ENCODE measurements around the gene GYS2. TPM values are rescaled to one million over a fixed set of nuclear protein-coding genes. Genes with fewer than 3 reads are reported as not detected.

The GYS2 gene
- not detected for total RNA-seq
- polyA plus RNA-seq (ENCODE audit: insufficient read depth, low read depth, low replicate concordance), result not detected
- long read RNA-seq, donor 1, result 0 reads
- long read RNA-seq, donor 2, result 0 reads

DNA sequence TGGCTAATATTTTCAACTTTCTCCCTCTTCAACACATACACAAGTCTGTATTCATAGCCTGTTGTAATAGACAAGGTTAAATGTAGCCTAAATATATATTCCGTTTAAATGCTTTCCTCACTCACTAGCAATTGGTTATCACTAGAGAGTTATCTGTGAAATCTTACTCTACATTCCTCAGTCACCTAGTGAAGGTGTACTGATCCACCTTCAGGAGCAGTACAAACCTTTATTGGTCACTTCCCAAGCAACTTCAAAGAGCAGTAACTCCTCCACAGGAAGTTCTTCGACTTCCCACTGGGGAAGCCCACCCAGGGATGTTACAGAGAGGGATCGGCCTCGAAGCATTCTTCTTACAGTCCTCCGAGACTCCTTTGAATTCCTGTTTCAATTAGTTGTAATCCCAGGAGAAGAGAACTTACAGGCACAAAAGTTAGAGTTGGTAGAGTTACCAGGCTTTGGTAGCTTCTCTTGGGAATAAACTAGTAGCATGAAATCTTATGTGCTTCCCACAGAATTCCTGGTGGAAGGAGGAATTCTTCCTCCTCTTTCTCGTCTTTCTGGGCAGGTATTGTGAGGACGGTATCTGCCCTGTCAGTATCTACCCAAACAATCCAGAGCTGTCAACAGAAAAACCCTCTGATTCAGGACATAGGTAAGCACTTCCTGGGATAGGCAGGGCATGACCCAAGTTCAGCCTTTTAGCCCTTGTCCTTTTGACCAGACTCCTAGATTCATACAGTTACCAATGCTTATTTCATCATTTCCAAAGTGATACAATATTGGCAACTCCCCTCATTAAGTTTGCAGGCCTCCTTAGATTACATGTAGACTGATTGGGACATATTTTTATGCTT is at the start of gene GYS2:
Gene GYS2 (minus strand): TSS at position 603 of the 857 bp plus-strand sequence. CDS start 255 bp downstream, at position 348.
- H3K4me1 ChIP-seq, result no peaks in the 10 kb centered on the region
- TF ChIP-seq, protein P1, sequence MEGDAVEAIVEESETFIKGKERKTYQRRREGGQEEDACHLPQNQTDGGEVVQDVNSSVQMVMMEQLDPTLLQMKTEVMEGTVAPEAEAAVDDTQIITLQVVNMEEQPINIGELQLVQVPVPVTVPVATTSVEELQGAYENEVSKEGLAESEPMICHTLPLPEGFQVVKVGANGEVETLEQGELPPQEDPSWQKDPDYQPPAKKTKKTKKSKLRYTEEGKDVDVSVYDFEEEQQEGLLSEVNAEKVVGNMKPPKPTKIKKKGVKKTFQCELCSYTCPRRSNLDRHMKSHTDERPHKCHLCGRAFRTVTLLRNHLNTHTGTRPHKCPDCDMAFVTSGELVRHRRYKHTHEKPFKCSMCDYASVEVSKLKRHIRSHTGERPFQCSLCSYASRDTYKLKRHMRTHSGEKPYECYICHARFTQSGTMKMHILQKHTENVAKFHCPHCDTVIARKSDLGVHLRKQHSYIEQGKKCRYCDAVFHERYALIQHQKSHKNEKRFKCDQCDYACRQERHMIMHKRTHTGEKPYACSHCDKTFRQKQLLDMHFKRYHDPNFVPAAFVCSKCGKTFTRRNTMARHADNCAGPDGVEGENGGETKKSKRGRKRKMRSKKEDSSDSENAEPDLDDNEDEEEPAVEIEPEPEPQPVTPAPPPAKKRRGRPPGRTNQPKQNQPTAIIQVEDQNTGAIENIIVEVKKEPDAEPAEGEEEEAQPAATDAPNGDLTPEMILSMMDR (IDR thresholded peaks at IDR 0.05), result no peak
- no peak for TF ChIP-seq POLR2A (IDR thresholded peaks at IDR 0.05)
- H3K4me3 ChIP-seq, result no peak within 1 kb of the TSS
- H3K27me3 ChIP-seq, result no peaks in the 10 kb centered on the region
- H3K9me3 ChIP-seq, result no peaks in the 10 kb centered on the region
- no peak for DNase-seq
- intact Hi-C loops (cut with DNase I; ENCODE audit: low total_unique reads), result no loop called here
- H3K36me3 ChIP-seq (ENCODE audit: low read depth, missing control alignments), result no peaks in the 10 kb centered on the region
- 65 to 68% methylated on average over 7 of the region's 7 CpGs for WGBS, 2 donors
- H3K27ac ChIP-seq, result no peak within 1 kb of the TSS

DNA sequence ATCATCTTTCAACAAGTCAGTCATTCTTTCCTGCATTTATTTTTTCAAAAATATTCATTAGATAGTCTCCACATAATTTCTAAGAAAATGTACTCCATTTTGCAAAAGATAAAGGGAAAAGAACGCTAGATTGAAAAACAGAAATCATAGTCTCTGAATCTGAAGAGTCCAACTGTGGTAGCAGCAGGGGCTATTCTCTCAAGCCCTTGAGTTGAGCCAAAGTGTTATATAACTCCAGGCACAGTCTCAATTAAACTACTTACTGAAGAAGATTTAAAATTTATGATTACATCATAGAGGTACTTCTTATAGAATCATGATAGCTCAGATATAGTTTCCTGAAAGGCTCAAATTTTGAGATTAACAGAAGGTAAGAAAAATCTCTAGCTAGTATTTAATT is 47.2 kb upstream of the GYS2 start:
- Histone ChIP-seq H3K27me3 (no peaks in the 10 kb centered on the region), H3K4me1 (peaks cover 11% of the 10 kb centered on the region), H3K9me3 (no peaks in the 10 kb centered on the region), H3K27ac (no peak overlapping the region), H3K36me3 (ENCODE audit: low read depth, missing control alignments) (no peaks in the 10 kb centered on the region), H3K4me3 (no peak overlapping the region)
- intact Hi-C loops (cut with DNase I; ENCODE audit: low total_unique reads), result no loop called here
- no peak for DNase-seq
- WGBS, 2 donors, result 90 to 95% methylated on average over 1 of the region's 1 CpG
- TF ChIP-seq, protein P1 (IDR thresholded peaks at IDR 0.05), result no peak
- no peak for TF ChIP-seq POLR2A (IDR thresholded peaks at IDR 0.05)

DNA sequence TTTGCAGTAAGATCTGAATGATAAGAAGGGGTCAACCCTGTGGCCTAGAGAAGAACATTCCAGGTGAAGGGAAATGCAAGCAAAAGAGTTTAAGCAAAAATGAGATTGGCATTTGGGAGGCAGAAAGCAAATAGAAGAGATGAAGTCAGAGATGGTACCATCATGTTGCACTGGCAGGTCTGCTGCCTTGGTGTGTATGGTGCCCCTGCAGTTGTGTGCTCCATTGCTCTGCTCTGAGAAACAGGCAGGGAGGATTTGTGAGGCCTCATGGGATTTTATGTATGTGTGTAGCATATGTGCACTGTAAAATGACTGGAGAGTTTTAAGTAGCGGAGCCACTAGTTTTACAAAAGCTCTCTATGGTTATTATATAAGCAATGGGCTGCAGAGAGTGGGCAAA is 46.4 kb upstream of the GYS2 start:
- H3K4me1 ChIP-seq, result peaks cover 6% of the 10 kb centered on the region
- H3K36me3 ChIP-seq (ENCODE audit: low read depth, missing control alignments), result no peaks in the 10 kb centered on the region
- intact Hi-C loops (cut with DNase I; ENCODE audit: low total_unique reads), result no loop called here

DNA sequence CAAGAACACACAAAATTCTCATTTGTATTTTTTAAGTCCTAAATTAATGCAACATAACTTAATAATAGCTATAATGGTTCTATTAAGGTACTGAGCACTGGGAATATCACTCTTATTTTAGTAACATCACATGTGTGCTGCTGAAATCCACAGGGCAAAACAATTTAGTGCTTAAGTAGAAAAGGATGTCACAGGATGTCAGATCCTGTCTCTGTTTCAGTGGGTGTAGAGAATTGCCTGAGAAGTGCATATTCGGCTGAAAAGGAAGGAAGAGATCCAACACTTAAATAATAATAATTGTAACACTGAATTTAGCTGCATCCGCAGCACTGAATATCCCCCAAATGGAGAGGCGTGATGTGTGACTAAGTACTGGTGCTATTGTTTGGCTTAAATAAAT is 44.4 kb upstream of the GYS2 start:
- intact Hi-C loops (cut with DNase I; ENCODE audit: low total_unique reads), result no loop called here
- Histone ChIP-seq H3K36me3 (ENCODE audit: low read depth, missing control alignments) (no peaks in the 10 kb centered on the region), H3K27me3 (no peaks in the 10 kb centered on the region), H3K4me3 (no peak overlapping the region), H3K27ac (no peak overlapping the region), H3K9me3 (no peaks in the 10 kb centered on the region), H3K4me1 (no peaks in the 10 kb centered on the region)
- no peak for DNase-seq
- WGBS, 2 donors, result 58 to 62% methylated on average over 3 of the region's 3 CpGs
- TF ChIP-seq, protein P1 (IDR thresholded peaks at IDR 0.05), result no peak
- no peak for TF ChIP-seq POLR2A (IDR thresholded peaks at IDR 0.05)

More for the DNA sequence above, 46.4 kb upstream of the GYS2 start:
- Histone ChIP-seq H3K27ac (no peak overlapping the region), H3K9me3 (no peaks in the 10 kb centered on the region), H3K4me3 (no peak overlapping the region), H3K27me3 (no peaks in the 10 kb centered on the region)
- no peak for DNase-seq
- 91 to 100% methylated on average over 1 of the region's 1 CpG for WGBS, 2 donors
- no peak for TF ChIP-seq POLR2A (IDR thresholded peaks at IDR 0.05)
- TF ChIP-seq, protein P1 (IDR thresholded peaks at IDR 0.05), result no peak
